HUES6 (cell line): ENCODE data around the gene RGS7.

Source experiments
- H3K27ac ChIP-seq: 2 replicates; pipeline ENCODE4 v1.7.0; 2013; ENCODE audit warnings: low read depth, mild to moderate bottlenecking, low read length, inconsistent platforms
- H3K27me3 ChIP-seq: 2 replicates; pipeline ENCODE4 v1.6.1; 2013; ENCODE audit warnings: low read length; ENCODE audit not compliant: control insufficient read depth, insufficient read depth
- H3K36me3 ChIP-seq: 2 replicates; pipeline ENCODE4 v1.6.1; 2013; ENCODE audit warnings: low read length; ENCODE audit not compliant: control insufficient read depth, insufficient read depth
- H3K4me1 ChIP-seq: 2 replicates; pipeline ENCODE4 v1.6.1; 2013; ENCODE audit warnings: low read length; ENCODE audit not compliant: control insufficient read depth, insufficient read depth
- H3K4me3 ChIP-seq: 2 replicates; pipeline ENCODE4 v1.5.1; 2013; ENCODE audit warnings: low read depth, low read length
- H3K9ac ChIP-seq: one replicate; pipeline ENCODE4 v1.6.1; 2013; ENCODE audit warnings: mild to moderate bottlenecking, low read length
- H3K9me3 ChIP-seq: 2 replicates; pipeline ENCODE4 v1.6.1; 2013; ENCODE audit warnings: low read depth, low read length; ENCODE audit not compliant: control insufficient read depth, insufficient read depth

RGS7 gene

DNA sequence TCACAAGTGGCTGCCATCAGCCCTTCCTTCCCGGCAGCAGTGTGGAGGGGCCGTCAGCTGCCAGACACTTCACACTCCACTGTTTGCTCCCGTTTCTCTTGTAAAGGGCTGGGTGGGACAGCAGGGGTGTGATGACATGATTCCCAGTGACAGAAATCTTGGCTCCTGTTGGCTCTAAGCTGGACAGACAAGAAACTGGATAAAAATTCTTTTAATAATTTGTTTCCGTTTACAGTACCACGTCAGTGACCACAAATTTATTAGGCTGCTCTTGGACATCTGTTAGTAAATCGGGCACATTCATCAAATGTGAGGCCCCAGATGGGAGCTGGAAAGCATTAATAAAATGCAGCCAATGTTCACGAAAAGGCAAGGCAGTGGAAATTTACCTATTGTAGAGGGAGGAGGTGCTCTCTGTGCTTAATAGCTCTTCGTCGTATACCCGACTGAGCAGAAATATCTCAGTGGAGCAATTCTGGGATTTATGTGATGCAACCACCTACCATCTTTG lies 391.4 kb downstream of the RGS7 start:
- no peak overlapping the region for H3K27ac ChIP-seq
- no peaks in the 10 kb centered on the region for H3K36me3 ChIP-seq
- H3K4me1 ChIP-seq: peaks cover 8% of the 10 kb centered on the region
- H3K9me3 ChIP-seq: no peaks in the 10 kb centered on the region
- H3K4me3 ChIP-seq: no peak overlapping the region
- no peak overlapping the region for H3K9ac ChIP-seq
- no peaks in the 10 kb centered on the region for H3K27me3 ChIP-seq

DNA sequence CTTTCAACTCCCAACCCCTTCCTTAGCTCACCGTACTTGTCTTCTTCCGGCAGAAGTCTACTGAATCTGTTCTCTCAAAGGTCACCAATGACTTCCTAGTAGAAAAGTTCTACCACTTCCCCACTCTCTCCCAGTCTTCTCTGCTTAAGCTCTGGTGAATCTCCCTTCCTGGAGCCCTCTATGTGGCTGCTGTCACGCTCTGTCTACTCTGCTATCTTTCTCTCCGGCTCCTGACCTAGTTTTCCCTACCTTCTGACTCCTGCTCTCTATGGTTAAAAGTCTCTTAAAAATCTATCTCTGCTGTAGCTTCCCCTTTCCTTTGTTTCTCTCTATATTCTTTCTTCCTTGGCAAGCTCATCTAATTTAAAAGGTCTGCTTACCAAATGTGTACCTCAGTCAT lies 394.9 kb downstream of the RGS7 start:
- Histone ChIP-seq H3K4me3 (no peak overlapping the region), H3K27me3 (no peaks in the 10 kb centered on the region), H3K4me1 (no peaks in the 10 kb centered on the region), H3K9me3 (no peaks in the 10 kb centered on the region), H3K36me3 (no peaks in the 10 kb centered on the region), H3K27ac (no peak overlapping the region), H3K9ac (no peak overlapping the region)

DNA sequence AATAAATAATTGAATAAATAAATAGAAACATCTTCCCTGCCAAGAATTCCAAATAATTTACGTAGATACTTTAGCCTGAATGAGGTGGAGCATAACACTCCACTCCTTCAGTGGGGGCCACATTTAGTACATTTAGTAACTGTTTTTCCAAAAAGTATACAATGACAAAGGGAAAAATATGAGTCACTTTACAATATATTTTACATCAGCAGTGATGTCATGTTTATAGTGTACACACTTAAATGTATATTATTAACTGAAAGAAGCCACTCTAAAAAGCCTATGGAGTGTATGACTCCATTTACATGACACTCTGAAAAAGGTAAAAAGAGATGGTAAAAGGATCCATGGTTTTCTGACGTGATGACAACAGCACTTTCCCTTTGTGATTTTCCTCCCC lies 400.6 kb downstream of the RGS7 start:
- no peaks in the 10 kb centered on the region for H3K9me3 ChIP-seq
- no peak overlapping the region for H3K27ac ChIP-seq
- H3K4me1 ChIP-seq: no peaks in the 10 kb centered on the region; the same call in 1 of the 2 replicates
- no peaks in the 10 kb centered on the region for H3K36me3 ChIP-seq
- H3K27me3 ChIP-seq: no peaks in the 10 kb centered on the region
- no peak overlapping the region for H3K9ac ChIP-seq
- no peak overlapping the region for H3K4me3 ChIP-seq

DNA sequence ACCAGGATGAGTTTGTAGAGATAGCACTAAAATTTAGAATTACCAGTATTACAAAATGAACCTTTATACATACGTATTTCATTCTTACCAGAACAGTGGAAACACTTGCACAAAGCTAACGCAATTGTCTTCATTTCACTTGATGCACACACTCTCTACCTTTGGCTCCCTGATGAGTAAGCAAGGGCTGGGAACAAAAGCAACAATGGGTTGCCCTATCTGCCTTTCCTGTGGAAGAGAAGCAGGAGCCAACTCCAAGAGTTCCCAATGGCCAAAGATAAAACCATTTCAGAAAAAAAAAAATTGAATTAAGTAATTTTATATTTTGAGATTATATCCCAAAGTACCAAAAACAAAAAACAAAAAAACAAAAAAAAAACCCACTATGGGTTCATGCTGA lies 401.0 kb downstream of the RGS7 start:
- Histone ChIP-seq H3K27me3 (no peaks in the 10 kb centered on the region), H3K27ac (no peak overlapping the region), H3K4me3 (no peak overlapping the region), H3K4me1 (no peaks in the 10 kb centered on the region; the same call in 1 of the 2 replicates), H3K9ac (no peak overlapping the region), H3K36me3 (no peaks in the 10 kb centered on the region), H3K9me3 (no peaks in the 10 kb centered on the region)

DNA sequence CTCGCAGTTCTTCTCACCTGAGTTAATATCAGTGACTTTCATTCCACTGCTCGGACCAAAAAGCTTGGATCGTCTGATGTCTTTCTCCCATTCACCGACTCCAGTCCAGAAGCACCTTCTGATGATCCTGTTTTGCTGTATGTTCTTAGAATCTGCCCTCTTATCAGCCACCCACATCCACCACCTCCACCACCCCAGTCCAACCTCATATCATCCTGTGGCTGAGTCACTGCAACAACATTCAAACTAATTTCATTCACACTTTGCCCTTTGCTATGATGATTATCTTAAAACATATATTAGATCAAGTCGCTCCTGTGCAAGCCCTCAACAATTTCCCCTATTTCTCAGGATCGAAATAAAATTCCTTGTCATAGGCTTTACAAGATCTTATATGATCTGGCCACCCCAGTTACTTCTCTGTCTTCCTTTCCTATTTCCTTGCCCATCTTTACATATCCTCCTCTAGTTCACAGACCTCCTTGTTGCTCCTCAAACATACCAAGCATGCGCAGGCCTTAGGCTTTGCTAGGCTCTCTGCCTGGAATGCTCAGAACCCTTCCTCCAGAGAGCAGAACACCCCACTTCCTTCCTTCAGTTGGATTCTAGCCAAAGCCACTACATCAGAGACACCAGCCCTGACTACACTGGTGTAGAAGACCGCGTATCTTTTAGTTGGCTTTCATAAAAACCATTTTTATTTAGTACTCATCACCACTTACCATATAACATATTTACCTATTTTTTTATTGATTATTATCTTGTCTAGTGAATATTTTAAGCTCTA lies 409.4 kb downstream of the RGS7 start:
- Histone ChIP-seq H3K36me3 (no peaks in the 10 kb centered on the region), H3K9ac (no peak overlapping the region), H3K27me3 (no peaks in the 10 kb centered on the region), H3K4me1 (no peaks in the 10 kb centered on the region), H3K9me3 (no peaks in the 10 kb centered on the region), H3K27ac (no peak overlapping the region), H3K4me3 (no peak overlapping the region)

DNA sequence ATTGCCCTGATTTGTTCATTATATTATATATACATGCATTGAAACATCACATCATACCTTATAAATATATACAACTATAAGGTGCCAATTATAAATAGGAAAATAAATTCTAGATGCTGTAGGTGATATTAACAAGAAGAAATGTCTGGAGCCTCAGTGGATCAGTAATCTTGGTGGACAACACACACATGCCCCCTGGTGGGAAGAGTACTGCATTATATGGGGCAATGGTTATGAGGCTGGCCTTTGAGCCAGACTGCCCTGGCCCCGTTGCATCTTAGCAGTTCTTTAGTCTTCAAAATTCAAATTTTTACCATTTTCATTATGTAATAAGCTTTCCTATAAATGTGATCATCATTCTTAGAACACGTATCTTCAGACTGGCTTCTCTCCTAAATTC lies 410.1 kb downstream of the RGS7 start:
- Histone ChIP-seq H3K27ac (no peak overlapping the region), H3K9me3 (no peaks in the 10 kb centered on the region), H3K4me1 (no peaks in the 10 kb centered on the region), H3K36me3 (no peaks in the 10 kb centered on the region), H3K27me3 (no peaks in the 10 kb centered on the region), H3K4me3 (no peak overlapping the region), H3K9ac (no peak overlapping the region)

DNA sequence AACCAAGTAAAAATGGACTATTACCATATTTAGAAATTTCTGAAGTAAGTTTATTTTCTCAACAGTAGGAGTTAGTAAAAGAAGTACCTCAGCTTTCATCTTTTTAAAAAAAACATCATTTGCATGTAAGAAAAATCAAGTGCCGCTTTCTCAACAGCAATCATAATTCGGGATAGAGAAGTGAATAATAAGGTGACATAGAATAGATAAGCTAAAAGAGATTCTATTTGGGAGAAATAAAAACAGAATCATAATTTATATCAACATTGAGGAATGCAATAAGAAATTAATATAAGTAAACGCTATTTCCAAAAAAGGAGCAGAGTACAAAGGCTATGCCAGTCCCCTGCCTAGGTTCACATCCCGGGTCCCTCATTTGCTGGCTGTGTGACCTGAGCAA lies 414.1 kb downstream of the RGS7 start:
- H3K27ac ChIP-seq: no peak overlapping the region
- H3K36me3 ChIP-seq: no peaks in the 10 kb centered on the region
- H3K4me1 ChIP-seq: no peaks in the 10 kb centered on the region
- no peak overlapping the region for H3K9ac ChIP-seq
- no peaks in the 10 kb centered on the region for H3K27me3 ChIP-seq
- no peak overlapping the region for H3K4me3 ChIP-seq
- H3K9me3 ChIP-seq: peaks cover 12% of the 10 kb centered on the region

DNA sequence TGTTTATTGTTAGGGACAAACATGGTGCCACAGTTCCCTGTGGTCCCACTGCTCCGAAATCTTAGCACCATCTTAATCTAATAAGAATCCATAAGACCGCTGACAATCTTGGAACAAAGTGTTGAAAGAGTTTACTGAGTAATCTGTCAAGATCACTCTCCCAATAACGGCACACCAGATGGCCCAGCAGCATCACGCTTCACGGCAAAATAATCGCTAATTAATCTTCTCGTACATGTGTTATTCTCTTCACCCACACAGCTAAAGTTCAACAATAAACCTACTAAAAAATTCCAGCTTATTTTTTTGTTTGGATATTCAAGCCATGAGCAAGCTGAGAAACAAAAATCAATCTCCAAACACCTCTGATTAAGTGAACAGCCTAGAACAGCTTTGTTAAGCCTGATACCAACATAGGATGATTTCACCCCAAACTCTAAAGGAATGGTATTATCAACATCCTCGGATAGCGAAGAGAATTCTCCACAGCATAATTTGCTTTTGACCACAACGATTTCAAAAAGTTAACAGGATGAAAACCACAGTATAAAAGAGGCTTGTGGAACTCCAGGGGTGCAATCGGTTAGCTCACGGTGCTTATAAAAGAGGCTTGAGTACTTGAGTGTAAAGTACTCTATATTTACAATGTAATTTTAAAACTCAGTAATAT lies 415.2 kb downstream of the RGS7 start:
- Histone ChIP-seq H3K9me3 (peaks cover 22% of the 10 kb centered on the region), H3K27me3 (no peaks in the 10 kb centered on the region), H3K4me1 (no peaks in the 10 kb centered on the region), H3K9ac (no peak overlapping the region), H3K27ac (no peak overlapping the region), H3K4me3 (no peak overlapping the region), H3K36me3 (no peaks in the 10 kb centered on the region)

DNA sequence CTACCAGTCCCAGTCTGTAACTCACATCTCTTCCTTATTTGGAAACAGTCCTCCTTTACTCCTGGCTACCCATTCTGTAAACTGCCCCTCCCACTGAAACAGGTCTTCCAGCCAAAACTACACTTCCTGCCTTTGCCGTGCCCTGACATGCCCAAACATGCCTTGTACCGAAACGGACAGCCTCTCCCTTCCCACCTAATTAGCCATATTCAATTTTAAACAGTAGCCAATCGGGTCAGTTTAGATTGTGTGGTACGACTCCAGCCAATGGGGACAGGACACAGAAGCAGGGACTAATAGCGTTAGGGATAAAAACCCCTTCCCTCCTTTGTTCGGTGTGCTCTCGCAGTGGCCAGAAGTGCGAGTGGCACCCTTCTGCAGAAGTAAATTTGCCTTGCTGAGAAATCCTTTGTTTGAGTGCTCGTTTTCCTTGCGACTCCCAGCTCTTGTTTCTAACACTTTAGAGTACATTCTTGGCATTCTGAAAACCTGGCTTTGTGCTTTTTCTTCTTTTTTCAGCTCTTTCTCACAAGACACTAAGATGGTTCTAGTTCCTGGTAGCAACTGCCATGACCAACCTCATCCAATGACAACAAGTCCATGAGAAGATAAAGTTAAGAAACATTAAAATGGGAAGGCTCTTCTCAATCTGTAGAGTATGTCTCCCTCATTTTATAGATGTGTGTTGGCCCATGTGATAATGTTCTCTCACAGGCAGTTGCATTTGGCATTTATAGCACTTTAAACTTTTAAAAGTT lies 419.9 kb downstream of the RGS7 start:
- no peak overlapping the region for H3K27ac ChIP-seq
- peaks cover 35% of the 10 kb centered on the region for H3K9me3 ChIP-seq
- no peak overlapping the region for H3K9ac ChIP-seq
- H3K36me3 ChIP-seq: no peaks in the 10 kb centered on the region
- H3K4me1 ChIP-seq: no peaks in the 10 kb centered on the region
- no peak overlapping the region for H3K4me3 ChIP-seq
- no peaks in the 10 kb centered on the region for H3K27me3 ChIP-seq

DNA sequence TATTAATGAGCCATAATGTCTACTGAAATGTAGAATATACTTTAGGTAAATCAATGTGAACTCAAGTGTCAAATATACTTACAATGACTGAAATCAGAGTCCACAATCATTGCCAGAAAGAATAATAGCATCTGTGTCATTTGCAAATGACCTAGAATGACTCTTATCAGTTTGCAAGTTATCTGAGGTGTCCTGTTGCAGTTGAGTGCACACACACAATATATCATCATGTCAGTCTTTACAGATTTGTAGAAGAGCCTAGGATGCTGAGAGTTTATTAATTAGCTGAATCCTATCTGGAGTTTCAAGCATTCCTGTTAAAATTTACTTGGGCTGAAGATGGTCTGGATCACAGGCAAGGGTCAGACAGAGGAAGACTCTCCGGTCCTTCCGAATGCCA lies 421.1 kb downstream of the RGS7 start:
- Histone ChIP-seq H3K27me3 (no peaks in the 10 kb centered on the region), H3K9ac (no peak overlapping the region), H3K9me3 (peaks cover 35% of the 10 kb centered on the region), H3K4me1 (no peaks in the 10 kb centered on the region), H3K36me3 (no peaks in the 10 kb centered on the region), H3K27ac (no peak overlapping the region), H3K4me3 (no peak overlapping the region)

DNA sequence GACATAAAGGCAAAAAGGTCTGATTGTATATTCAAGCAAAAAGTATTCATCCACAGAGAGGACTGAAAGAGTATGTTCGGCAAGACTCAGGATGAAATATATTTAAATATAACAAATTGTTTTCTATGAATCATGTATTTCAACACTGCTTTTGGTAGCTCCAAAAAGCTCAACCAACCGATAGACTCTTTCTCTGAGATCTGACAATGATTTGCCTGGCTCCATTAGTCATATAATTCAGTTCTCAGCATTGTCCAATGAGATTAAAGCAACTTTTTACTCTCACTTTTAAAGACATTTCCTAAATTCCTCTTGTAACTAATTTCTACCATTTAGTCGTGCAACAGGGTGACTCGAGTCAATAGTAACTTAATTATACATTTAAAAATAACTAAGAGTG lies 426.0 kb downstream of the RGS7 start:
- Histone ChIP-seq H3K9ac (no peak overlapping the region), H3K4me1 (no peaks in the 10 kb centered on the region), H3K36me3 (no peaks in the 10 kb centered on the region), H3K4me3 (no peak overlapping the region), H3K27ac (no peak overlapping the region), H3K27me3 (no peaks in the 10 kb centered on the region), H3K9me3 (peaks cover 5% of the 10 kb centered on the region)
